CD4-positive, alpha-beta memory T cell (primary cell): ENCODE results near the gene OAS1. TPM values are rescaled to one million over a fixed set of nuclear protein-coding genes. Genes with fewer than 3 reads are reported as not detected.

ENCODE experiments used
- polyA plus RNA-seq, 2 donors: library from polyadenylated mRNA; unstranded; fragments of 300-500 nt; fragmentation: Illumina TruSeq; gene quantifications; one replicate each; pipeline ENCODE4 v1.2.3, GENCODE V29; 2021
- total RNA-seq, 2 experiments: library from RNA; stranded (reverse); gene quantifications; one replicate each; pipeline ENCODE4 v1.2.3, GENCODE V29; 2021

The OAS1 gene
- total and polyA plus RNA-seq, 4 experiments from 2014 or later = 8.4 to 49.3 (median 20.6) TPM

Other genes with a start within 250 kb of the OAS1 start
- not detected for gene RPH3A, start 115.2 kb upstream of the OAS1 start, total RNA-seq
- not detected for gene RPH3A, start 115.2 kb upstream of the OAS1 start, polyA plus RNA-seq
- 10 to 100 TPM; 20.3 to 22.5 TPM for gene OAS3, start 31.5 kb downstream of the OAS1 start, total RNA-seq
- 10 to 100 TPM; 14.4 to 31.3 TPM for gene OAS3, start 31.5 kb downstream of the OAS1 start, polyA plus RNA-seq
- gene OAS2, start 71.6 kb downstream of the OAS1 start, total RNA-seq = 10 to 100 TPM; 73.5 to 77.4 TPM
- gene OAS2, start 71.6 kb downstream of the OAS1 start, polyA plus RNA-seq = 10 to 100 TPM; 25.5 to 65.6 TPM
- 1 to 10 TPM; 7.0 to 7.5 TPM for gene DTX1, start 149.8 kb downstream of the OAS1 start, total RNA-seq
- gene DTX1, start 149.8 kb downstream of the OAS1 start, polyA plus RNA-seq = 1 to 10 TPM in 1 of 2 donors, under 1 TPM in 1; 0.30 to 4.1 TPM
- gene RASAL1, start 228.8 kb downstream of the OAS1 start, total RNA-seq = 1 to 10 TPM in 1 of 2 experiments, under 1 TPM in 1; 0.58 to 1.4 TPM
- gene RASAL1, start 228.8 kb downstream of the OAS1 start, polyA plus RNA-seq = under 1 TPM; 0.10 to 0.68 TPM
- gene CFAP73, start 242.8 kb downstream of the OAS1 start, total RNA-seq = not detected
- gene CFAP73, start 242.8 kb downstream of the OAS1 start, polyA plus RNA-seq = under 1 TPM in 1 of 2 donors, not detected in 1; 0.18 TPM